ENCODE results near the gene STAU1. TPM values are rescaled to one million over a fixed set of nuclear protein-coding genes. Genes with fewer than 3 reads are reported as not detected.

Gene STAU1
- total and polyA plus RNA-seq, 4 donors: 53.5 to 89.2 (median 65.2) TPM

GRCh38 chr20:49140411-49140810, 47.7 kb downstream of the STAU1 start:
- H3K27me3 ChIP-seq (ENCODE audit: control insufficient read depth in 4 of 4, insufficient read depth in 4 of 4, low read length in 3 of 4): no peaks in the 10 kb centered on the region
- TF ChIP-seq RAD21 (IDR thresholded peaks at IDR 0.05): no peak
- no peak for TF ChIP-seq MAX (IDR thresholded peaks at IDR 0.05)
- no peak for TF ChIP-seq JUND (IDR thresholded peaks at IDR 0.05)
- TF ChIP-seq REST (IDR thresholded peaks at IDR 0.05): no peak
- no peak for TF ChIP-seq SP1 (IDR thresholded peaks at IDR 0.05)
- DNase-seq (ENCODE audit: low spot score): no peak
- peaks cover 5 to 22% (median 12%) of the 10 kb centered on the region in 4 donors for H3K36me3 ChIP-seq (ENCODE audit: control insufficient read depth in 4 of 4, insufficient read depth in 3 of 4, low read depth in 1 of 4, low read length in 3 of 4)
- no peak overlapping the region for H3K9ac ChIP-seq (ENCODE audit: low read depth in 1 of 2, low read length in 2 of 2)
- no peaks in the 10 kb centered on the region for H3K9me3 ChIP-seq (ENCODE audit: control insufficient read depth in 4 of 4, low read length in 3 of 4)
- 64% methylated on average over 2 of the region's 2 CpGs for WGBS
- H3K4me3 ChIP-seq (ENCODE audit: low read depth in 1 of 3, low read length in 3 of 3): no peak overlapping the region
- no peaks in the 10 kb centered on the region for H3K4me1 ChIP-seq (ENCODE audit: control insufficient read depth in 4 of 4, insufficient read depth in 4 of 4, low read length in 3 of 4)
- H3K27ac ChIP-seq (ENCODE audit: low read depth in 1 of 2, low read length in 2 of 2): no peak overlapping the region

- TF ChIP-seq RXRA (IDR thresholded peaks at IDR 0.05) (no peak), FOXA1 (IDR thresholded peaks at IDR 0.05) (no peak), NR2F2 (IDR thresholded peaks at IDR 0.05) (no peak), GABPA (IDR thresholded peaks at IDR 0.05 in 1 of 2, conservative IDR thresholded peaks at IDR 0.05 in 1 of 2) (no peak), JUND (IDR thresholded peaks at IDR 0.05) (no peak)
- no peak overlapping the region for H3K4me3 ChIP-seq (ENCODE audit: low read depth in 1 of 3, low read length in 3 of 3)
- no peaks in the 10 kb centered on the region for H3K9me3 ChIP-seq (ENCODE audit: control insufficient read depth in 4 of 4, low read length in 3 of 4)
- H3K36me3 ChIP-seq (ENCODE audit: control insufficient read depth in 4 of 4, insufficient read depth in 3 of 4, low read depth in 1 of 4, low read length in 3 of 4): peaks cover 0 to 22% (median 12%) of the 10 kb centered on the region in 4 donors
- no peak for DNase-seq (ENCODE audit: low spot score)
- peaks cover 0 to 1% (median under 1%) of the 10 kb centered on the region in 4 donors for H3K4me1 ChIP-seq (ENCODE audit: control insufficient read depth in 4 of 4, insufficient read depth in 4 of 4, low read length in 3 of 4)
- H3K9ac ChIP-seq (ENCODE audit: low read depth in 1 of 2, low read length in 2 of 2): no peak overlapping the region
- H3K27ac ChIP-seq (ENCODE audit: low read depth in 1 of 2, low read length in 2 of 2): no peak overlapping the region
- no peaks in the 10 kb centered on the region for H3K27me3 ChIP-seq (ENCODE audit: control insufficient read depth in 4 of 4, insufficient read depth in 4 of 4, low read length in 3 of 4)
Observed at GRCh38 chr20:49138431-49138830, 49.7 kb downstream of the STAU1 start.

DNA sequence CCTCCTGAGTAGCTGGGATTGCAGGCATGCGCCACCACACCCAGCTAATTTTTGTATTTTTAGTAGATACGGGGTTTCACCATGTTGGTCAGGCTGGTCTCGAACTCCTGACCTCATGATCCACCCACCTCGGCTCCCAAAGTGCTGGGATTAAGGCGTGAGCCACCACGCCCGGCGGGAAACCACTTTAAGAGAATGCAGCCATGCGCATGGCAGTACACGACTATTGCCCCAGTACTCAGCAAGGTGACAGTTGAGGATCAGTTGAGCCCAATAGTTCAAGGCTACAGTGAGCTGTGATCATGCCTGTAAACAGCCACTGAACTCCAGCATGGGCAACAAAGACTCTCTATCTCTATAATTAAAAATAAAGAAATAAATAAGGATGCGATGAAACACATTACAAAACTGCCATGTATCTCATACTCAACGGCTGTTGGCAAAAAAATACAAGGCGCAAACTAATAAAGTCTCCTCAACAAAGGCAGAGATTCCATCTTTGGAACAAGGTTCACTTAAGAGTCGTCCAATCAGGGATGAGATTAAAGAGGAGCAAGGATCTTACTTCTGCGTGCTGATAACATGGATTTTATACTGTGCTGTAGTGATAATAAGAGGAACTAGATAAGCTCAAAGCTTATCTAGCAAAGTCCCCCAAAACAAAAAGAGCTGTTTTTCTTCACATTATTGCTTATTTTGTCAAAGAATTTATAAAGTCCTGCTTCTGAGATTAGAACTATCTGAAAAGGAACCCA, 51.1 kb downstream of the STAU1 start:
- H3K27ac ChIP-seq (ENCODE audit: low read depth in 1 of 2, low read length in 2 of 2): no peak overlapping the region
- H3K4me1 ChIP-seq (ENCODE audit: control insufficient read depth in 4 of 4, insufficient read depth in 4 of 4, low read length in 3 of 4): peaks cover 0 to 6% (median 4%) of the 10 kb centered on the region in 4 donors
- no peak overlapping the region for H3K4me3 ChIP-seq (ENCODE audit: low read depth in 1 of 3, low read length in 3 of 3)
- DNase-seq (ENCODE audit: low spot score): no peak
- 92% methylated on average over 15 of the region's 15 CpGs for WGBS
- H3K9ac ChIP-seq (ENCODE audit: low read depth in 1 of 2, low read length in 2 of 2): no peak overlapping the region
- H3K27me3 ChIP-seq (ENCODE audit: control insufficient read depth in 4 of 4, insufficient read depth in 4 of 4, low read length in 3 of 4): no peaks in the 10 kb centered on the region
- peaks cover 0 to 22% (median 12%) of the 10 kb centered on the region in 4 donors for H3K36me3 ChIP-seq (ENCODE audit: control insufficient read depth in 4 of 4, insufficient read depth in 3 of 4, low read depth in 1 of 4, low read length in 3 of 4)
- no peaks in the 10 kb centered on the region for H3K9me3 ChIP-seq (ENCODE audit: control insufficient read depth in 4 of 4, low read length in 3 of 4)
- TF ChIP-seq, protein P1, sequence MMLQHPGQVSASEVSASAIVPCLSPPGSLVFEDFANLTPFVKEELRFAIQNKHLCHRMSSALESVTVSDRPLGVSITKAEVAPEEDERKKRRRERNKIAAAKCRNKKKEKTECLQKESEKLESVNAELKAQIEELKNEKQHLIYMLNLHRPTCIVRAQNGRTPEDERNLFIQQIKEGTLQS (IDR thresholded peaks at IDR 0.05): no peak
- TF ChIP-seq FOXA1 (IDR thresholded peaks at IDR 0.05) (no peak), HNF4G (IDR thresholded peaks at IDR 0.05) (no peak), REST (IDR thresholded peaks at IDR 0.05) (no peak), RXRA (IDR thresholded peaks at IDR 0.05) (no peak), NR2F2 (IDR thresholded peaks at IDR 0.05) (no peak), YY1 (IDR thresholded peaks at IDR 0.05) (no peak), SP1 (IDR thresholded peaks at IDR 0.05) (no peak), RAD21 (IDR thresholded peaks at IDR 0.05) (no peak), JUND (IDR thresholded peaks at IDR 0.05) (no peak), TAF1 (conservative IDR thresholded peaks at IDR 0.05) (no peak), MAX (IDR thresholded peaks at IDR 0.05) (no peak), HNF4A (conservative IDR thresholded peaks at IDR 0.05) (no peak), GABPA (IDR thresholded peaks at IDR 0.05 in 1 of 2, conservative IDR thresholded peaks at IDR 0.05 in 1 of 2) (no peak)
- TF ChIP-seq, protein P2, sequence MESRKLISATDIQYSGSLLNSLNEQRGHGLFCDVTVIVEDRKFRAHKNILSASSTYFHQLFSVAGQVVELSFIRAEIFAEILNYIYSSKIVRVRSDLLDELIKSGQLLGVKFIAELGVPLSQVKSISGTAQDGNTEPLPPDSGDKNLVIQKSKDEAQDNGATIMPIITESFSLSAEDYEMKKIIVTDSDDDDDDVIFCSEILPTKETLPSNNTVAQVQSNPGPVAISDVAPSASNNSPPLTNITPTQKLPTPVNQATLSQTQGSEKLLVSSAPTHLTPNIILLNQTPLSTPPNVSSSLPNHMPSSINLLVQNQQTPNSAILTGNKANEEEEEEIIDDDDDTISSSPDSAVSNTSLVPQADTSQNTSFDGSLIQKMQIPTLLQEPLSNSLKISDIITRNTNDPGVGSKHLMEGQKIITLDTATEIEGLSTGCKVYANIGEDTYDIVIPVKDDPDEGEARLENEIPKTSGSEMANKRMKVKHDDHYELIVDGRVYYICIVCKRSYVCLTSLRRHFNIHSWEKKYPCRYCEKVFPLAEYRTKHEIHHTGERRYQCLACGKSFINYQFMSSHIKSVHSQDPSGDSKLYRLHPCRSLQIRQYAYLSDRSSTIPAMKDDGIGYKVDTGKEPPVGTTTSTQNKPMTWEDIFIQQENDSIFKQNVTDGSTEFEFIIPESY (IDR thresholded peaks at IDR 0.05): no peak

All from liver (tissue), 9 donors.